Measurements from ENCODE around the gene METTL25.

METTL25 gene

GRCh38 chr12:82473111-82473754 is 114.9 kb downstream of the METTL25 start:
- peak; percentile 53 for DNase-seq

GRCh38 chr12:82474181-82474797 is 116.0 kb downstream of the METTL25 start:
- DNase-seq: peak; percentile 37

GRCh38 chr12:82474798-82475184 is 116.5 kb downstream of the METTL25 start:
- DNase-seq: no peak

- no peak for DNase-seq
Measured at GRCh38 chr12:82475211-82475610, 116.9 kb downstream of the METTL25 start.

GRCh38 chr12:82476511-82476910 is 118.2 kb downstream of the METTL25 start:
- no peak for DNase-seq

- no peak for DNase-seq
Measured at GRCh38 chr12:82479511-82479910, 121.2 kb downstream of the METTL25 start.

- DNase-seq: no peak
Measured at GRCh38 chr12:82480606-82481005, 122.3 kb downstream of the METTL25 start.

- DNase-seq: no peak
Measured at GRCh38 chr12:82481954-82482353, 123.6 kb downstream of the METTL25 start.

- no peak for DNase-seq
Measured at GRCh38 chr12:82486524-82487235, 128.4 kb downstream of the METTL25 start.

- no peak for DNase-seq
Measured at GRCh38 chr12:82504409-82504808, 146.1 kb downstream of the METTL25 start.

- DNase-seq: no peak
Measured at GRCh38 chr12:82505150-82505549, 146.8 kb downstream of the METTL25 start.

GRCh38 chr12:82507686-82508085 is 149.4 kb downstream of the METTL25 start:
- no peak for DNase-seq

GRCh38 chr12:82510386-82510785 is 152.1 kb downstream of the METTL25 start:
- no peak for DNase-seq

GRCh38 chr12:82514880-82515279 is 156.6 kb downstream of the METTL25 start:
- DNase-seq: no peak

- DNase-seq: no peak
Measured at GRCh38 chr12:82515652-82516051, 157.3 kb downstream of the METTL25 start.

GRCh38 chr12:82517027-82517426 is 158.7 kb downstream of the METTL25 start:
- peak; percentile 75 for DNase-seq

- DNase-seq: no peak
Measured at GRCh38 chr12:82517808-82518207, 159.5 kb downstream of the METTL25 start.

GRCh38 chr12:82519510-82519909 is 161.2 kb downstream of the METTL25 start:
- no peak for DNase-seq

- no peak for DNase-seq
Measured at GRCh38 chr12:82522285-82522684, 164.0 kb downstream of the METTL25 start.

GRCh38 chr12:82522762-82523161 is 164.4 kb downstream of the METTL25 start:
- DNase-seq: no peak

GRCh38 chr12:82523996-82524395 is 165.7 kb downstream of the METTL25 start:
- no peak for DNase-seq

GRCh38 chr12:82524641-82525040 is 166.3 kb downstream of the METTL25 start:
- no peak for DNase-seq

GRCh38 chr12:82525616-82526015 is 167.3 kb downstream of the METTL25 start:
- DNase-seq: no peak

GRCh38 chr12:82527165-82527780 is 168.9 kb downstream of the METTL25 start:
- DNase-seq: no peak

Data from islet precursor cell (in vitro differentiated cells).